CD4-positive, alpha-beta T cell (primary cell): ENCODE results near the gene SLC25A19. TPM values are rescaled to one million over a fixed set of nuclear protein-coding genes. Genes with fewer than 3 reads are reported as not detected.

Experiments used
- ATAC-seq: fragments of 200-7000 bp; cut with Tn5 transposase; one replicate; pipeline ENCODE4 v1.10.0; 2022; ENCODE audit warnings: mild to moderate bottlenecking; ENCODE audit not compliant: poor library complexity
- CTCF ChIA-PET: fragments of 350-600 bp; sonication (Branson Sonifier 250); formaldehyde crosslinking; loops from one replicate; lab custom pipeline; 2021; ENCODE audit warnings: antibody characterized with exemption, inconsistent platforms; lab: Charles Lee
- POLR2A ChIA-PET: fragments of 350-600 bp; sonication (Branson Sonifier 250); formaldehyde crosslinking; loops from one replicate; lab custom pipeline; 2021; ENCODE audit warnings: antibody characterized with exemption, inconsistent platforms; lab: Charles Lee
- DNase-seq, 14 experiments: peaks; one replicate each; pipeline ENCODE4 v3.0.0-alpha.2; 2013 to 2020; ENCODE audit warnings: mixed read lengths in 2 of 14
- H3K27ac ChIP-seq, 2 donors: one replicate each; pipeline versions ENCODE4 v1.5.1 to v1.7.0; 2013; ENCODE audit warnings: low read length in 2 of 2, low read depth in 1 of 2, mild to moderate bottlenecking in 1 of 2
- H3K27me3 ChIP-seq, 2 experiments: 1 replicate in 1 of 2; 2 replicates in 1 of 2; pipeline versions ENCODE4 v1.6.1 to v1.7.0; 2013; ENCODE audit warnings: low read length in 2 of 2, control low read depth in 1 of 2, mild to moderate bottlenecking in 1 of 2, moderate library complexity in 1 of 2; ENCODE audit not compliant: insufficient read depth in 2 of 2, control insufficient read depth in 1 of 2
- H3K36me3 ChIP-seq: one replicate; pipeline ENCODE4 v1.6.1; 2013; ENCODE audit warnings: low read length, control low read depth; ENCODE audit not compliant: insufficient read depth
- H3K4me1 ChIP-seq: one replicate; pipeline ENCODE4 v1.6.1; 2013; ENCODE audit warnings: low read length, control low read depth; ENCODE audit not compliant: insufficient read depth
- H3K4me3 ChIP-seq: one replicate; pipeline ENCODE4 v1.5.1; 2013; ENCODE audit warnings: mild to moderate bottlenecking, low read length, moderate library complexity
- H3K9me3 ChIP-seq, 2 experiments: 1 replicate in 1 of 2; 2 replicates in 1 of 2; pipeline versions ENCODE4 v1.6.1 to v1.7.0; 2013; ENCODE audit warnings: low read length in 2 of 2, mild to moderate bottlenecking in 2 of 2, control low read depth in 1 of 2, moderate library complexity in 1 of 2; ENCODE audit not compliant: control insufficient read depth in 1 of 2, insufficient read depth in 1 of 2
- H3K27ac Mint-ChIP-seq: one replicate; pipeline ENCODE4 v1.8.0; 2020; ENCODE audit warnings: mixed read lengths
- H3K27me3 Mint-ChIP-seq: one replicate; pipeline ENCODE4 v1.8.0; 2021; ENCODE audit warnings: mixed read lengths
- H3K36me3 Mint-ChIP-seq: one replicate; pipeline ENCODE4 v1.8.0; 2021; ENCODE audit warnings: low read depth, mixed read lengths
- H3K4me1 Mint-ChIP-seq: one replicate; pipeline ENCODE4 v1.8.0; 2021; ENCODE audit warnings: low read depth, mixed read lengths
- H3K4me3 Mint-ChIP-seq: one replicate; pipeline ENCODE4 v1.8.0; 2020; ENCODE audit warnings: mild to moderate bottlenecking, mixed read lengths
- H3K9me3 Mint-ChIP-seq: one replicate; pipeline ENCODE4 v1.8.0; 2020; ENCODE audit warnings: mixed read lengths
- CTCF ChIP-seq: fragments of 200-600 bp; IDR thresholded peaks from one replicate; pipeline ENCODE4 v1.8.0; 2022; ENCODE audit warnings: antibody characterized with exemption, mild to moderate bottlenecking
- intact Hi-C, 2 experiments: fragments of 100-400 bp; cut with DNase I in 1 of 2; cut with micrococcal nuclease in 1 of 2; formaldehyde crosslinking; loops; one replicate each; pipeline versions ENCODE4 v1.15.1 to v1.9.0; 2023 to 2025; cut with DNase I, micrococcal nuclease
- total RNA-seq, 174 experiments: library from RNA in 2 of 174; stranded (reverse) in 2 of 174; gene quantifications; one replicate each; pipeline ENCODE4 v1.2.3 and lab custom pipeline; 2021 to 2026

Gene SLC25A19
- total RNA-seq, 2 experiments from 2014 or later = 11.1 to 12.0 TPM

DNA sequence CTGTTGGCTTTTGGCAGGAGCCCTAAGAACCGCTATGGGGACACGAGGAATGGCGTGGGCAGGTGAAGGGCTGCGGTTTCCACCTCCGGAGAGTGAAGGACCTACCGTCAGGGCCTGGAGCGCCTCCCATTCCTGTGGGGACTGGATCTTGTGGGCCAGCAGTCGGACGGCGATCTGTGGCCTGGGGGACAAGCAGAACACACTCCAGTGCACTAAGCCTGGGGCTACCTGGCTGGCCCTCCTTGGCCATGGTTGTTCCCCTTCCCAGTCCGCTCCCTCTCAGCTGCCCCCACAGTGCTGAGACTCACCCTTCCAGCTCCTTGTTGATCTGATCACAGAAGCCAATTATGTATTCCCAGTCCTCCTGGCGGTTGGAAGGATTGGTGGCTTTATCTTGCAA is 42.8 kb downstream of the SLC25A19 start:
- TF ChIP-seq CTCF = no peak
- DNase-seq = no peak
- no peak overlapping the region for H3K27ac Mint-ChIP-seq
- no peak overlapping the region for H3K4me3 Mint-ChIP-seq
- H3K4me1 Mint-ChIP-seq = peaks cover 44% of the 10 kb centered on the region
- intact Hi-C loops = no loop called here
- Histone ChIP-seq H3K36me3 (peaks cover 51% of the 10 kb centered on the region), H3K27ac (no peak overlapping the region), H3K4me1 (peaks cover 65% of the 10 kb centered on the region), H3K9me3 (no peaks in the 10 kb centered on the region), H3K4me3 (no peak overlapping the region), H3K27me3 (no peaks in the 10 kb centered on the region)
- no peaks in the 10 kb centered on the region for H3K9me3 Mint-ChIP-seq
- ChIA-PET CTCF (no interaction called here), POLR2A (interaction anchor here (0.6 to 1.3 kb wide), 2 partner anchors 15 to 63 kb away, joined by 3 to 5 read pairs; partner anchors contain the start of genes GGA3 and MRPS7)
- ATAC-seq = no peak
- H3K36me3 Mint-ChIP-seq = peaks cover 77% of the 10 kb centered on the region
- H3K27me3 Mint-ChIP-seq = no peaks in the 10 kb centered on the region

DNA sequence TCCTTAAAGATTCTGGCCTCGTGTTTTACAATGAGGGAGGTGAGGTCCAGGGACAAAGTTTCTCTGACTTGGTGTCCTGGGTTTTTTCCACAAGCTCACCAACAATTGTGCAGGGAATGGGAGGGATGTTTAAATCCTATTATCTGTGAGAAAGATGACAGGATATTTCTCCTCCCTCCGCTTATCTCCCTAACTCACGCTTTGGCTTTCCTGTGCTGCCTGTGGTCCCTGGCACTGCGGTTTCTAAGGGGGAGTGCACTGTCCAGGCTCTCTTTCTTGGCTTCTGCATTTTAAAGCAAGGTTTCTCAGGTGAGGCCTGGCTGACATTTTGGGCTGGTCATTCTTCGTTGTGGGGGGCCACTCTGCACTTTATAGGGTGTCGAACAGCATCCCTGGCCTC is 44.2 kb downstream of the SLC25A19 start:
- H3K27ac ChIP-seq = no peak overlapping the region
- H3K27ac Mint-ChIP-seq = peak overlapping the region; percentile 33

DNA sequence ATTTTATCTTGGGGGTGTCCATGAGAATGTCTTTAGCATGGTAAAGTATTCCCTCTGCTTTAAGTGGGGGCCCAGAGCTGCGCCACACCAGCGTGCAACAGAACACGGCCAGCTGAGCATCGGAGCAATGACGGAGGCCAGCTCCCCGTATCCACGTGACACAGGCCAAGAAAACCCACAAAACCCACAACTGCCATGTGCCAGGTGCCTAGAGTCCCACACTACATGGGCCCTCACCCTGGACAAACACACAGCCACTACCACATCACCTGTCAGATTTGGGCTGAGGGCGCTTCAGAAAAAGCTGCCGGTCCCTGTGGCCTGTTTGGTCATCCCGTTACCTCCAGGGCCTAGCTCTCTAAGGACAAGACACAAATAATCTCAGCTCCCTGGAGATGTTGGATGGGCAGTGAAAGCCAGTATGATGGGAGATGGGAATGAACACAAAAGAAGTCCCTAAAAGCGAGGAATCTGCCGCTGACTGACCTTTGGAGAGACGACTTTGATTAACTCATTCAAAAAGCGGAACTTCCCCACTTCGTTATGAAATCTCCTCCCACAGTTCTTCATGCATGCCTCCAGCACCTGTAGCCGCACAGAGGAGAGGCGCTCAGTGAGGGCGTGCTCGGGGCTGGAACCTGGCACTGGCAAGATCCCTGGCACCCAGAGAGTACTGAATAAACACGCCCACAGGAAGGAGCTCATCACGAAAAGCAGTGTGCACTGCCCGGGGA is 44.9 kb downstream of the SLC25A19 start:
- Histone ChIP-seq H3K27me3 (no peaks in the 10 kb centered on the region), H3K4me1 (peaks cover 55% of the 10 kb centered on the region), H3K36me3 (peaks cover 70% of the 10 kb centered on the region), H3K27ac (no peak overlapping the region), H3K9me3 (no peaks in the 10 kb centered on the region), H3K4me3 (no peak overlapping the region)
- Mint-ChIP-seq H3K4me1 (peaks cover 25% of the 10 kb centered on the region), H3K27ac (peak overlapping the region; percentile 19), H3K9me3 (no peaks in the 10 kb centered on the region), H3K36me3 (peaks cover 85% of the 10 kb centered on the region), H3K27me3 (no peaks in the 10 kb centered on the region), H3K4me3 (no peak overlapping the region)
- DNase-seq (peak in 3 of 14 experiments; percentile 23 to 51 (median 50)), ATAC-seq (peak; percentile 21)
- no peak for TF ChIP-seq CTCF
- intact Hi-C loops = no loop called here
- ChIA-PET POLR2A (interaction anchor here (0.5 to 1.0 kb wide), 2 partner anchors 29 to 61 kb away, joined by 3 read pairs; partner anchors contain the start of gene SUMO2), CTCF (interaction anchor here (1.4 to 5.2 kb wide), 2 partner anchors 26 to 45 kb away, joined by 3 to 25 read pairs; partner anchors contain the start of genes MIF4GD and SLC25A19)

More for the DNA sequence above, 44.2 kb downstream of the SLC25A19 start:
- Mint-ChIP-seq H3K4me1 (peaks cover 33% of the 10 kb centered on the region), H3K36me3 (peaks cover 88% of the 10 kb centered on the region), H3K4me3 (no peak overlapping the region), H3K27me3 (no peaks in the 10 kb centered on the region), H3K9me3 (no peaks in the 10 kb centered on the region)
- POLR2A ChIA-PET = interaction anchor here (1.0 kb wide), 1 partner anchor 62 kb away, joined by 3 read pairs; the partner anchor contains the start of gene SUMO2
- Histone ChIP-seq H3K27me3 (no peaks in the 10 kb centered on the region), H3K9me3 (no peaks in the 10 kb centered on the region), H3K4me1 (peaks cover 61% of the 10 kb centered on the region), H3K4me3 (no peak overlapping the region), H3K36me3 (peaks cover 65% of the 10 kb centered on the region)
- intact Hi-C loops = no loop called here
- CTCF ChIA-PET = interaction anchor here (1.4 to 5.2 kb wide), 2 partner anchors 25 to 44 kb away, joined by 3 to 25 read pairs; partner anchors contain the start of genes MIF4GD and SLC25A19
- ATAC-seq (no peak), DNase-seq (no peak)
- TF ChIP-seq CTCF = no peak
